Ishikawa (cell line): ENCODE measurements around the gene ARID3C.

ENCODE experiments used
- CEBPB ChIP-seq: IDR thresholded peaks from 2 replicates; pipeline ENCODE4 v1.6.1; 2012
- CREB1 ChIP-seq: IDR thresholded peaks from 2 replicates; pipeline ENCODE4 v1.6.1; 2012; ENCODE audit warnings: low read depth
- EGR1 ChIP-seq: IDR thresholded peaks from 2 replicates; pipeline ENCODE4 v1.6.1; 2012
- EP300 ChIP-seq: IDR thresholded peaks from 2 replicates; pipeline ENCODE4 v1.6.1; 2012; ENCODE audit warnings: borderline replicate concordance
- FOXM1 ChIP-seq: IDR thresholded peaks from 2 replicates; pipeline ENCODE4 v1.6.1; 2012; ENCODE audit warnings: low read depth, borderline replicate concordance
- NFIC ChIP-seq: IDR thresholded peaks from 2 replicates; pipeline ENCODE4 v1.6.1; 2012
- RAD21 ChIP-seq: IDR thresholded peaks from 2 replicates; pipeline ENCODE4 v1.6.1; 2012; ENCODE audit warnings: low read depth
- TAF1 ChIP-seq: IDR thresholded peaks from 2 replicates; pipeline ENCODE4 v1.6.1; 2012; ENCODE audit warnings: low read depth, mild to moderate bottlenecking
- TCF12 ChIP-seq: IDR thresholded peaks from 2 replicates; pipeline ENCODE4 v1.6.1; 2012; ENCODE audit warnings: low read depth
- TEAD4 ChIP-seq: IDR thresholded peaks from 2 replicates; pipeline ENCODE4 v1.6.1; 2012
- USF1 ChIP-seq: IDR thresholded peaks from 2 replicates; pipeline ENCODE4 v1.6.1; 2012
- YY1 ChIP-seq: IDR thresholded peaks from 2 replicates; pipeline ENCODE4 v1.6.1; 2012; ENCODE audit warnings: low read depth
- ZBTB7A ChIP-seq: IDR thresholded peaks from 2 replicates; pipeline ENCODE4 v1.6.1; 2012; ENCODE audit warnings: low read depth
- TF ChIP-seq, protein P1 (sequence below): IDR thresholded peaks from 2 replicates; pipeline ENCODE4 v1.6.1; 2012
- TF ChIP-seq, protein P2 (sequence below): IDR thresholded peaks from 2 replicates; pipeline ENCODE4 v1.6.1; 2012; ENCODE audit warnings: low read depth, mild to moderate bottlenecking

The ARID3C gene

GRCh38 chr9:34659592-34660253 lies 30.9 kb upstream of the ARID3C start:
- TF ChIP-seq NFIC: no peak
- TF ChIP-seq TEAD4: no peak
- no peak for TF ChIP-seq CEBPB
- TF ChIP-seq, protein P1, sequence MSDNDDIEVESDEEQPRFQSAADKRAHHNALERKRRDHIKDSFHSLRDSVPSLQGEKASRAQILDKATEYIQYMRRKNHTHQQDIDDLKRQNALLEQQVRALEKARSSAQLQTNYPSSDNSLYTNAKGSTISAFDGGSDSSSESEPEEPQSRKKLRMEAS: no peak
- TF ChIP-seq USF1: no peak
- no peak for TF ChIP-seq EGR1
- TF ChIP-seq CREB1: no peak
- no peak for TF ChIP-seq ZBTB7A
- TF ChIP-seq TCF12: no peak
- no peak for TF ChIP-seq TAF1
- TF ChIP-seq, protein P2, sequence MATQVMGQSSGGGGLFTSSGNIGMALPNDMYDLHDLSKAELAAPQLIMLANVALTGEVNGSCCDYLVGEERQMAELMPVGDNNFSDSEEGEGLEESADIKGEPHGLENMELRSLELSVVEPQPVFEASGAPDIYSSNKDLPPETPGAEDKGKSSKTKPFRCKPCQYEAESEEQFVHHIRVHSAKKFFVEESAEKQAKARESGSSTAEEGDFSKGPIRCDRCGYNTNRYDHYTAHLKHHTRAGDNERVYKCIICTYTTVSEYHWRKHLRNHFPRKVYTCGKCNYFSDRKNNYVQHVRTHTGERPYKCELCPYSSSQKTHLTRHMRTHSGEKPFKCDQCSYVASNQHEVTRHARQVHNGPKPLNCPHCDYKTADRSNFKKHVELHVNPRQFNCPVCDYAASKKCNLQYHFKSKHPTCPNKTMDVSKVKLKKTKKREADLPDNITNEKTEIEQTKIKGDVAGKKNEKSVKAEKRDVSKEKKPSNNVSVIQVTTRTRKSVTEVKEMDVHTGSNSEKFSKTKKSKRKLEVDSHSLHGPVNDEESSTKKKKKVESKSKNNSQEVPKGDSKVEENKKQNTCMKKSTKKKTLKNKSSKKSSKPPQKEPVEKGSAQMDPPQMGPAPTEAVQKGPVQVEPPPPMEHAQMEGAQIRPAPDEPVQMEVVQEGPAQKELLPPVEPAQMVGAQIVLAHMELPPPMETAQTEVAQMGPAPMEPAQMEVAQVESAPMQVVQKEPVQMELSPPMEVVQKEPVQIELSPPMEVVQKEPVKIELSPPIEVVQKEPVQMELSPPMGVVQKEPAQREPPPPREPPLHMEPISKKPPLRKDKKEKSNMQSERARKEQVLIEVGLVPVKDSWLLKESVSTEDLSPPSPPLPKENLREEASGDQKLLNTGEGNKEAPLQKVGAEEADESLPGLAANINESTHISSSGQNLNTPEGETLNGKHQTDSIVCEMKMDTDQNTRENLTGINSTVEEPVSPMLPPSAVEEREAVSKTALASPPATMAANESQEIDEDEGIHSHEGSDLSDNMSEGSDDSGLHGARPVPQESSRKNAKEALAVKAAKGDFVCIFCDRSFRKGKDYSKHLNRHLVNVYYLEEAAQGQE: no peak
- no peak for TF ChIP-seq EP300

DNA sequence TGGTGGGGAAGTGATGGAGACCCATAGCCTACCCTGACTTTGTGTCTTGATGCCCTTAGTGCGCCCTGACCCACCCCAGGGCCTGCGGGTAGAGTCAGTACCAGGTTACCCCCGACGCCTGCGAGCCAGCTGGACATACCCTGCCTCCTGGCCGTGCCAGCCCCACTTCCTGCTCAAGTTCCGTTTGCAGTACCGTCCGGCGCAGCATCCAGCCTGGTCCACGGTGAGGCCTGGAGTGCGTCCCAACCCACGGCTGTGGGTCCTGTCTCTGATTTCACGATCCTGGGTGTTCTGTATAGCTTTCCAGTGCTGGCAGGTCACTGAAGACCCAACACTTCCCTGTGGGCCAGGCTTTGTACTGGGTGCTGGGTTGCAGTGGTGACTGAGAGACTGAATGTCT lies 29.6 kb upstream of the ARID3C start:
- no peak for TF ChIP-seq ZBTB7A
- TF ChIP-seq CREB1: no peak
- TF ChIP-seq TAF1: no peak
- TF ChIP-seq, protein P2: no peak
- TF ChIP-seq CEBPB: no peak

DNA sequence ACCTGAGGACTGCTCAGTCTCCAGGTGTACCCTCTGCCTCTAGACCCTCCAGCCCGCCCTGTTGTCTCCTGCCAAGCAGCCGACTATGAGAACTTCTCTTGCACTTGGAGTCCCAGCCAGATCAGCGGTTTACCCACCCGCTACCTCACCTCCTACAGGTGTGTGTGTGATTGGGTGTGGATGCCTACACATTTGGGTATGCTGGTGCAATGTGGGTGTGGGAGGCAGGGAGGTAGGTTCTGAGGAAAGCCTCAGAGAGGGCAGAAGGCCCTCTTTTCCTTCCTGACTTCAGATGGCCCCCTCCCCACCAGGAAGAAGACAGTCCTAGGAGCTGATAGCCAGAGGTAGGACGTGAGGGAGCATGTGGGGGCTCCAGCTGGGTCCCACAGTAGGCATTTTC lies 28.1 kb upstream of the ARID3C start:
- no peak for TF ChIP-seq CREB1
- TF ChIP-seq USF1: no peak
- no peak for TF ChIP-seq NFIC
- no peak for TF ChIP-seq TEAD4
- TF ChIP-seq RAD21: no peak
- TF ChIP-seq, protein P2: no peak
- TF ChIP-seq, protein P1: no peak
- TF ChIP-seq FOXM1: no peak
- TF ChIP-seq EGR1: no peak
- no peak for TF ChIP-seq YY1
- no peak for TF ChIP-seq ZBTB7A
- TF ChIP-seq EP300: no peak
- TF ChIP-seq TAF1: no peak
- TF ChIP-seq TCF12: no peak
- TF ChIP-seq CEBPB: no peak

GRCh38 chr9:34655394-34655793 lies 26.5 kb upstream of the ARID3C start:
- TF ChIP-seq CEBPB (no peak), FOXM1 (no peak), TAF1 (no peak), ZBTB7A (no peak), NFIC (no peak), CREB1 (no peak), TEAD4 (no peak), TCF12 (no peak), USF1 (no peak), EGR1 (no peak), EP300 (no peak), YY1 (no peak)
- TF ChIP-seq, protein P2: no peak
